Measurements from ENCODE around the gene DNAJC24.

DNAJC24 gene

DNA sequence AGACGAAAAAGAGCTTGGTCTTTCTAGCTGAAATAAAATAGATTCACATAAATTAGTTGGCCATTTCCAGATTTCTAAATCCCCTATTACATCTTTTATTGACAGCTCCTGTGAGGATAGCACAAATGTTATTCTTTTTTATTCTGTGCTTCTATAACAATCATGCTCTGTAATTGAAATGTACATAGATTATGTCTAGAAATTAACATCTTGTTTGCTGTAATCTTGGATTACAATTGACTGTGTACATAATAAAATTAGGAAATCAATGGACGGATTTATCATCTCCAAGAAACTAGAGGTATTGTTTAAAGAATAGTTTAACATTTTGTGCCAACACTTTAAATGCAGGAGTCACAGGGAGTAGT is 108.5 kb downstream of the DNAJC24 start:
- DNase-seq (ENCODE audit: low spot score) = no peak
- TF ChIP-seq CTCF (IDR thresholded peaks at IDR 0.05; ENCODE audit: extremely low read depth, missing control alignments) = no peak

GRCh38 chr11:31479066-31479465 is 109.4 kb downstream of the DNAJC24 start:
- TF ChIP-seq CTCF (IDR thresholded peaks at IDR 0.05; ENCODE audit: extremely low read depth, missing control alignments) = no peak
- no peak for DNase-seq (ENCODE audit: low spot score)

DNA sequence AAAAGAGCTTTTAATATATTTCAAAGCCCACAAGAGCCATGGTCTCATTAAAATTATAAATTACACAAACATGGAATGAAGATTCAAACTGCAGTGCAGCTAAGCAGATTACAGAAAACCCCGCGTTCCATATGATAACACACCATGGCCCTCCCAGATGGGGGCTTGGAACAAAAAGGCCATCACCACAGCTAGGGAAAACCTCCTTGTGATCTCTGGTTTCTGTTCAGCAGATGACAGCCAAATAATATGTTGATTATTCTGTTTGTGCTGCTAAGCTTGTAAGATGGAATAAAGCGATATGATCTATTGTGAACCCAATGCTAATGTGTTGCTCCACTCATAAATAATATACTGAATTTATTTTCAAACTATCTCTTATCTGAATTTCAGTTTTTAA is 111.3 kb downstream of the DNAJC24 start:
- no peak for DNase-seq (ENCODE audit: low spot score)
- TF ChIP-seq CTCF (IDR thresholded peaks at IDR 0.05; ENCODE audit: extremely low read depth, missing control alignments) = no peak

Data from GM20000 (cell line).